Stimulated activated CD4-positive, alpha-beta T cell treated with anti-CD3 and anti-CD28 coated beads, Interleukin-4, amount 100 ng/mL, for 48 hours (primary cell): ENCODE measurements around the gene POLH.
"Not testable (repeated sequence)": the region's sequence is repeated elsewhere in the genome, so short reads cannot be mapped to it uniquely, and the experiment has no call there.

Experiments
- DNase-seq, 2 donors: peaks; one replicate each; pipeline ENCODE4 v3.0.0-alpha.2; 2020; ENCODE audit warnings: low read depth in 2 of 2

Gene POLH

GRCh38 chr6:43630980-43631619, 55.1 kb downstream of the POLH start:
- DNase-seq, result no peak

GRCh38 chr6:43633002-43633401, 57.0 kb downstream of the POLH start:
- DNase-seq, result not testable (repeated sequence)

GRCh38 chr6:43634702-43635303, 58.8 kb downstream of the POLH start:
- DNase-seq, result no peak

GRCh38 chr6:43635387-43636307, 59.7 kb downstream of the POLH start, which contains the start of gene MAD2L1BP:
MAD2L1BP (plus strand) TSS chr6:43635840; CDS start chr6:43635876, 36 bp downstream.
- peak; percentile 79 to 85 for DNase-seq

- DNase-seq, result no peak
Observed at GRCh38 chr6:43636308-43636659, 60.3 kb downstream of the POLH start.

GRCh38 chr6:43639984-43640800, 64.2 kb downstream of the POLH start:
- DNase-seq, result no peak

GRCh38 chr6:43644940-43645612, 69.1 kb downstream of the POLH start, which contains the start of gene RSPH9:
RSPH9 (plus strand) TSS chr6:43645036; CDS start chr6:43645099, 63 bp downstream.
- DNase-seq, result peak; percentile 60 to 61

GRCh38 chr6:43645613-43645964, 69.6 kb downstream of the POLH start:
- DNase-seq, result no peak

GRCh38 chr6:43647613-43648012, 71.6 kb downstream of the POLH start:
- no peak for DNase-seq

- DNase-seq, result no peak
Observed at GRCh38 chr6:43648248-43648647, 72.3 kb downstream of the POLH start.

- DNase-seq, result not testable (repeated sequence)
Observed at GRCh38 chr6:43652822-43653221, 76.8 kb downstream of the POLH start.

- no peak for DNase-seq
Observed at GRCh38 chr6:43657221-43657802, 81.3 kb downstream of the POLH start.

- DNase-seq, result no peak
Observed at GRCh38 chr6:43658161-43658560, 82.2 kb downstream of the POLH start.

GRCh38 chr6:43662948-43663347, 87.0 kb downstream of the POLH start:
- DNase-seq, result not testable (repeated sequence)
